Activated CD8-positive, alpha-beta memory T cell treated with anti-CD3 and anti-CD28 coated beads, Interleukin-2, amount 50 U/mL, for 48 hours (primary cell): ENCODE data around the gene NCAN.

ENCODE experiments used
- DNase-seq: peaks from one replicate; pipeline ENCODE4 v3.0.0-alpha.2; 2020

Gene NCAN

GRCh38 chr19:19262190-19263057 is 50.7 kb downstream of the NCAN start:
- no peak for DNase-seq

GRCh38 chr19:19263886-19264487 is 52.2 kb downstream of the NCAN start:
- DNase-seq = no peak

GRCh38 chr19:19267305-19267704 is 55.5 kb downstream of the NCAN start:
- DNase-seq = no peak

GRCh38 chr19:19268453-19269385 is 57.0 kb downstream of the NCAN start:
- DNase-seq = no peak

- no peak for DNase-seq
Observed at GRCh38 chr19:19269952-19270694, 58.4 kb downstream of the NCAN start.

- DNase-seq = no peak
Observed at GRCh38 chr19:19270749-19271571, 59.2 kb downstream of the NCAN start.

GRCh38 chr19:19271828-19272599 is 60.3 kb downstream of the NCAN start:
- DNase-seq = no peak

- DNase-seq = no peak
Observed at GRCh38 chr19:19274146-19274545, 62.4 kb downstream of the NCAN start.

- DNase-seq = no peak
Observed at GRCh38 chr19:19274716-19275565, 63.2 kb downstream of the NCAN start.

GRCh38 chr19:19276386-19276785 is 64.6 kb downstream of the NCAN start:
- no peak for DNase-seq

GRCh38 chr19:19276851-19277250 is 65.1 kb downstream of the NCAN start:
- no peak for DNase-seq

- DNase-seq = no peak
Observed at GRCh38 chr19:19278315-19278714, 66.6 kb downstream of the NCAN start.

GRCh38 chr19:19279062-19279612 is 67.4 kb downstream of the NCAN start:
- DNase-seq = no peak

- DNase-seq = no peak
Observed at GRCh38 chr19:19279853-19280252, 68.1 kb downstream of the NCAN start.

GRCh38 chr19:19280561-19280960 is 68.8 kb downstream of the NCAN start:
- DNase-seq = no peak

- no peak for DNase-seq
Observed at GRCh38 chr19:19285686-19286085, 73.9 kb downstream of the NCAN start.

- DNase-seq = no peak
Observed at GRCh38 chr19:19292607-19293006, 80.8 kb downstream of the NCAN start.

- DNase-seq = no peak
Observed at GRCh38 chr19:19294914-19295313, 83.2 kb downstream of the NCAN start.

- no peak for DNase-seq
Observed at GRCh38 chr19:19296953-19297689, 85.4 kb downstream of the NCAN start.
